Smooth muscle cell (in vitro differentiated cells): ENCODE measurements around the gene MALSU1. TPM values are rescaled to one million over a fixed set of nuclear protein-coding genes. Genes with fewer than 3 reads are reported as not detected.

ENCODE experiments used
- DNase-seq: peaks from one replicate; lab custom pipeline; 2025; ENCODE audit not compliant: unreplicated experiment; lab: John Stamatoyannopoulos, UW
- H2AFZ ChIP-seq: fragments of 200-600 bp; sonication (generic); 2 replicates; pipeline ENCODE4 v1.6.0; 2016; ENCODE audit warnings: antibody characterized with exemption, low read depth, mild to moderate bottlenecking
- H3F3A ChIP-seq: fragments of 200-600 bp; sonication (generic); 2 replicates; pipeline ENCODE4 v1.6.0; 2017; ENCODE audit warnings: antibody characterized with exemption, low read depth
- H3K27ac ChIP-seq: fragments of 200-600 bp; sonication (generic); 2 replicates; pipeline ENCODE4 v1.5.1; 2016; ENCODE audit warnings: low read depth, mild to moderate bottlenecking
- H3K27me3 ChIP-seq: fragments of 200-600 bp; sonication (generic); 2 replicates; pipeline ENCODE4 v1.6.1; 2016; ENCODE audit warnings: low read depth, mild to moderate bottlenecking
- H3K36me3 ChIP-seq: fragments of 200-600 bp; sonication (generic); 2 replicates; pipeline ENCODE4 v1.5.1; 2016; ENCODE audit warnings: low read depth
- H3K4me1 ChIP-seq: fragments of 200-600 bp; sonication (generic); 2 replicates; pipeline ENCODE4 v1.5.1; 2016; ENCODE audit warnings: low read depth
- H3K4me2 ChIP-seq: fragments of 200-600 bp; sonication (generic); 2 replicates; pipeline ENCODE4 v1.6.0; 2016; ENCODE audit warnings: mild to moderate bottlenecking
- H3K4me3 ChIP-seq: fragments of 200-600 bp; sonication (generic); 2 replicates; pipeline ENCODE4 v1.5.1; 2016; ENCODE audit warnings: mild to moderate bottlenecking
- H3K79me2 ChIP-seq: fragments of 200-600 bp; sonication (generic); 2 replicates; pipeline ENCODE4 v1.6.0; 2016; ENCODE audit warnings: low read depth, mild to moderate bottlenecking
- H3K9ac ChIP-seq: fragments of 200-600 bp; sonication (generic); 2 replicates; pipeline ENCODE4 v1.6.0; 2016; ENCODE audit warnings: low read depth
- H3K9me3 ChIP-seq: fragments of 200-600 bp; sonication (generic); replicated peaks from 2 replicates; pipeline ENCODE4 v1.5.1; 2016; ENCODE audit warnings: low read depth
- H4K20me1 ChIP-seq: fragments of 200-600 bp; sonication (generic); 2 replicates; pipeline ENCODE4 v1.6.0; 2016; ENCODE audit warnings: low read depth
- CTCF ChIP-seq: fragments of 200-600 bp; sonication (generic); IDR thresholded peaks from 2 replicates; pipeline ENCODE4 v1.5.1; 2017; ENCODE audit warnings: borderline replicate concordance, mild to moderate bottlenecking, antibody characterized with exemption; ENCODE audit not compliant: insufficient read depth, poor library complexity, severe bottlenecking
- WGBS: methylation state at CpG from one replicate; pipeline ENCODE4 v1.1.7; 2016; ENCODE audit warnings: low lambda C conversion rate; 5-methylcytosine and 5-hydroxymethylcytosine counted together
- polyA plus RNA-seq: library from polyadenylated mRNA; unstranded; fragments of >200 nt; fragmentation: Nextera tagmentation; extraction: Ambion mirVana; gene quantifications from 2 replicates; pipeline ENCODE4 v1.2.1, GENCODE V29; 2016
- total RNA-seq: library from RNA; depleted of rRNA; stranded (reverse); fragments of >200 nt; gene quantifications from 2 replicates; pipeline ENCODE4 v1.2.3, GENCODE V29; 2014

The MALSU1 gene
- total and polyA plus RNA-seq, 2 experiments from 2014 or later = 89.8 to 107 TPM

GRCh38 chr7:23357190-23358093 lies 58.3 kb downstream of the MALSU1 start:
- H3K27ac ChIP-seq = peak overlapping the region; percentile 61
- WGBS = 54% methylated on average over 6 of the region's 6 CpGs
- DNase-seq = no peak
- H2AFZ ChIP-seq = no peak overlapping the region
- TF ChIP-seq CTCF = peak; percentile 36
- no peak overlapping the region for H3K9ac ChIP-seq
- peak overlapping the region; percentile 22 for H3K4me3 ChIP-seq
- no peaks in the 10 kb centered on the region for H3F3A ChIP-seq
- peaks cover 8% of the 10 kb centered on the region for H3K79me2 ChIP-seq
- H3K27me3 ChIP-seq = no peaks in the 10 kb centered on the region
- H4K20me1 ChIP-seq = peaks cover 14% of the 10 kb centered on the region
- H3K36me3 ChIP-seq = no peaks in the 10 kb centered on the region
- no peaks in the 10 kb centered on the region for H3K9me3 ChIP-seq
- H3K4me1 ChIP-seq = peaks cover 6% of the 10 kb centered on the region
- H3K4me2 ChIP-seq = peak overlapping the region; percentile 20

GRCh38 chr7:23358152-23358674 lies 59.1 kb downstream of the MALSU1 start:
- Histone ChIP-seq H3K4me1 (peaks cover 6% of the 10 kb centered on the region), H3F3A (no peaks in the 10 kb centered on the region), H3K79me2 (peaks cover 8% of the 10 kb centered on the region), H3K27me3 (no peaks in the 10 kb centered on the region), H3K4me3 (no peak overlapping the region), H4K20me1 (peaks cover 19% of the 10 kb centered on the region), H2AFZ (no peak overlapping the region), H3K4me2 (no peak overlapping the region), H3K9me3 (no peaks in the 10 kb centered on the region), H3K27ac (no peak overlapping the region), H3K36me3 (no peaks in the 10 kb centered on the region), H3K9ac (no peak overlapping the region)
- no peak for DNase-seq
- no peak for TF ChIP-seq CTCF
- 96% methylated on average over 2 of the region's 2 CpGs for WGBS

Other genes with a start within 250 kb of the MALSU1 start
- gene KLHL7, start 193.6 kb upstream of the MALSU1 start, total RNA-seq = 56.4 and 70.0 TPM in 2 replicates
- 29.1 and 40.1 TPM in 2 replicates for gene KLHL7, start 193.6 kb upstream of the MALSU1 start, polyA plus RNA-seq
- gene NUP42, start 117.3 kb upstream of the MALSU1 start, total RNA-seq = 18.1 and 19.7 TPM in 2 replicates
- 15.7 and 16.4 TPM in 2 replicates for gene NUP42, start 117.3 kb upstream of the MALSU1 start, polyA plus RNA-seq
- 23.2 and 26.1 TPM in 2 replicates for gene GPNMB, start 52.6 kb upstream of the MALSU1 start, total RNA-seq
- 13.4 and 13.6 TPM in 2 replicates for gene GPNMB, start 52.6 kb upstream of the MALSU1 start, polyA plus RNA-seq
- 28.1 and 35.2 TPM in 2 replicates for gene IGF2BP3, start 171.2 kb downstream of the MALSU1 start, total RNA-seq
- 7.9 and 9.7 TPM in 2 replicates for gene IGF2BP3, start 171.2 kb downstream of the MALSU1 start, polyA plus RNA-seq
- gene TRA2A, start 232.6 kb downstream of the MALSU1 start, total RNA-seq = 77.0 and 89.0 TPM in 2 replicates
- gene TRA2A, start 232.6 kb downstream of the MALSU1 start, polyA plus RNA-seq = 43.0 and 43.9 TPM in 2 replicates